Measurements from ENCODE around the gene LIAS.

DNA sequence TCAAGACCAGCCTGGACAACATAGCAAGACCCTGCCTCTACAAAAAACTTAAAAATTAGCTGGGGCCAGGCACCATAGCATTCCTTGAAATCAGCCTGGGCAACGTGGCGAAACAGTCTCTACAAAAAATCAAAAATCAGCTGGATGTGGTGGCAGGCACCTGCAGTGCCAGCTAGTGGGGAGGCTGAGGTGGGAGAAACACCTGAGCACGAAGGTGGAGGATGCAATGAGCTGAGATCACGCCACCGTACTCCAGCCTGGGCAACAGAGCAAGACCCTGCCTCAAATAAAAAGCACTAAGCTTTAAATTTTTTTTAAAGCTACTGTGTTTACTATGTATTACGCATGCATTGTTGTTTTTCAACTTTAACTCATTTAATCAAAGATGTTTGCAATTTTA is 3.4 kb upstream of the LIAS start:
- TF ChIP-seq MAX (CRISPR knock-in tag; IDR thresholded peaks at IDR 0.05), result no peak
- TF ChIP-seq, protein P1, sequence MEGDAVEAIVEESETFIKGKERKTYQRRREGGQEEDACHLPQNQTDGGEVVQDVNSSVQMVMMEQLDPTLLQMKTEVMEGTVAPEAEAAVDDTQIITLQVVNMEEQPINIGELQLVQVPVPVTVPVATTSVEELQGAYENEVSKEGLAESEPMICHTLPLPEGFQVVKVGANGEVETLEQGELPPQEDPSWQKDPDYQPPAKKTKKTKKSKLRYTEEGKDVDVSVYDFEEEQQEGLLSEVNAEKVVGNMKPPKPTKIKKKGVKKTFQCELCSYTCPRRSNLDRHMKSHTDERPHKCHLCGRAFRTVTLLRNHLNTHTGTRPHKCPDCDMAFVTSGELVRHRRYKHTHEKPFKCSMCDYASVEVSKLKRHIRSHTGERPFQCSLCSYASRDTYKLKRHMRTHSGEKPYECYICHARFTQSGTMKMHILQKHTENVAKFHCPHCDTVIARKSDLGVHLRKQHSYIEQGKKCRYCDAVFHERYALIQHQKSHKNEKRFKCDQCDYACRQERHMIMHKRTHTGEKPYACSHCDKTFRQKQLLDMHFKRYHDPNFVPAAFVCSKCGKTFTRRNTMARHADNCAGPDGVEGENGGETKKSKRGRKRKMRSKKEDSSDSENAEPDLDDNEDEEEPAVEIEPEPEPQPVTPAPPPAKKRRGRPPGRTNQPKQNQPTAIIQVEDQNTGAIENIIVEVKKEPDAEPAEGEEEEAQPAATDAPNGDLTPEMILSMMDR (IDR thresholded peaks at IDR 0.05), result no peak
- no peak for TF ChIP-seq USF2 (CRISPR knock-in tag; IDR thresholded peaks at IDR 0.05)
- TF ChIP-seq, protein P2, sequence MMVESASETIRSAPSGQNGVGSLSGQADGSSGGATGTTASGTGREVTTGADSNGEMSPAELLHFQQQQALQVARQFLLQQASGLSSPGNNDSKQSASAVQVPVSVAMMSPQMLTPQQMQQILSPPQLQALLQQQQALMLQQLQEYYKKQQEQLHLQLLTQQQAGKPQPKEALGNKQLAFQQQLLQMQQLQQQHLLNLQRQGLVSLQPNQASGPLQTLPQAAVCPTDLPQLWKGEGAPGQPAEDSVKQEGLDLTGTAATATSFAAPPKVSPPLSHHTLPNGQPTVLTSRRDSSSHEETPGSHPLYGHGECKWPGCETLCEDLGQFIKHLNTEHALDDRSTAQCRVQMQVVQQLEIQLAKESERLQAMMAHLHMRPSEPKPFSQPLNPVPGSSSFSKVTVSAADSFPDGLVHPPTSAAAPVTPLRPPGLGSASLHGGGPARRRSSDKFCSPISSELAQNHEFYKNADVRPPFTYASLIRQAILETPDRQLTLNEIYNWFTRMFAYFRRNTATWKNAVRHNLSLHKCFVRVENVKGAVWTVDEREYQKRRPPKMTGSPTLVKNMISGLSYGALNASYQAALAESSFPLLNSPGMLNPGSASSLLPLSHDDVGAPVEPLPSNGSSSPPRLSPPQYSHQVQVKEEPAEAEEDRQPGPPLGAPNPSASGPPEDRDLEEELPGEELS (CRISPR knock-in tag; IDR thresholded peaks at IDR 0.05), result no peak
- no peak for TF ChIP-seq NFE2L1 (CRISPR knock-in tag; IDR thresholded peaks at IDR 0.05)
- no peak for TF ChIP-seq CREB1 (CRISPR knock-in tag; IDR thresholded peaks at IDR 0.05)
- TF ChIP-seq FOXJ3 (CRISPR knock-in tag; IDR thresholded peaks at IDR 0.05; ENCODE audit: borderline replicate concordance), result no peak
- TF ChIP-seq TP53 (CRISPR knock-in tag; IDR thresholded peaks at IDR 0.05), result no peak
- no peak for TF ChIP-seq CREM (CRISPR knock-in tag; IDR thresholded peaks at IDR 0.05)
- TF ChIP-seq CBFB (CRISPR knock-in tag; IDR thresholded peaks at IDR 0.05; ENCODE audit: low read depth), result no peak
- TF ChIP-seq ETV6 (CRISPR knock-in tag; IDR thresholded peaks at IDR 0.05), result no peak
